HG03432 (cell line): ENCODE results near the gene ZNF423.

Experiments
- ATAC-seq: cut with Tn5 transposase; IDR thresholded peaks from one replicate; pipeline ENCODE4 v1.9.1; 2021; ENCODE audit warnings: mild to moderate bottlenecking, moderate library complexity; ENCODE audit not compliant: unreplicated experiment

Gene ZNF423

DNA sequence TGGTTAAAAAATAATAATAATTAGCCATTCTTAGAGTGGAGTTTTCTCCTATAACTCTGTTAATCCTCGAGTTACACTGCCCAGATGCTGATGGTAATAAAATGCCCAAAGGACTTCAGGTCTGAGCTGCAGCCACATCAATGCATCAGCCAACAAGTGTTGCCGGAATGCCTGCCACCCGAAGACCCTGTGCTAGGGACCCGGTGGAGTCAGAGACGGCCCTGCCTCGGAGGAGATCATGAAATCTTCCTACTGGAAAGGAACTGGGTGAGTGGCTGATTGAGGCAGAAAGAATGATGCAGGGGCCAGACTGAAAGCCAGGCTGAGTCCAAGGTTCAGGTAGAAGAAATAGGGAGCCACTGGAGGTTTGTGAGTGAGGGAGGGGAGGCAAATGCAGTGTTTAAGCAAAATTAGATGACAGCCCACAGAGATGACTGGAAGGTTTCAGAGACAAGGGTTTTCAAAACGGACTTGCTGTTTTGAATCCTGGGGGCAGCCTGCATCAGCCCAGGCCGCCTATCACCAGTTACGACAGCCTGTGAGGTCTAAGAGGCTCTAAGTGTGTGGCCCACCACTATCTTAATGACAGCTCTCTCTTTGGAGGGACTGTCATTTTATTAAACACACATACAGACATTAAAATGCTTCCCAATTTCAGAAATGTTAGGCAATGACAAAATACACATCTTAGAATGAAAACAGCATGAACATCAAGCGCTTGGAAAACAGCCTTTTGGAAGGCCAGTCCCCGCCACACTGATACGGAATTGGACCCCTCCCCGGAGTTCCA, 100.0 kb downstream of the ZNF423 start:
- no peak for ATAC-seq

DNA sequence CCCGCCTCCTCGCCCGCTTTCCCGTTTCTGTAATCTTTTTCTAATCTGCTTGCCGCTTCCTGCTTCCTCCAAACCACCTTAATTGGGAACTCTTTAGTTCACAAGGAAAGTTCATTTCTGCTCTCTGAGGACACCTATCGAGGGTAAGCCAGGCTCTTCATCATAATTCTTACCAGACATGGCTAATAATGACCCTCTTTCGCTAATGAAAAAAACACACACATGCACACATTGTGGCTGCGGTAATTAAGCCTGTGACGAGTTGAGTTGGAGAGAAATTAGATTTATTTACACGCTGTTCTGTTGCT, 100.6 kb downstream of the ZNF423 start:
- ATAC-seq: no peak

DNA sequence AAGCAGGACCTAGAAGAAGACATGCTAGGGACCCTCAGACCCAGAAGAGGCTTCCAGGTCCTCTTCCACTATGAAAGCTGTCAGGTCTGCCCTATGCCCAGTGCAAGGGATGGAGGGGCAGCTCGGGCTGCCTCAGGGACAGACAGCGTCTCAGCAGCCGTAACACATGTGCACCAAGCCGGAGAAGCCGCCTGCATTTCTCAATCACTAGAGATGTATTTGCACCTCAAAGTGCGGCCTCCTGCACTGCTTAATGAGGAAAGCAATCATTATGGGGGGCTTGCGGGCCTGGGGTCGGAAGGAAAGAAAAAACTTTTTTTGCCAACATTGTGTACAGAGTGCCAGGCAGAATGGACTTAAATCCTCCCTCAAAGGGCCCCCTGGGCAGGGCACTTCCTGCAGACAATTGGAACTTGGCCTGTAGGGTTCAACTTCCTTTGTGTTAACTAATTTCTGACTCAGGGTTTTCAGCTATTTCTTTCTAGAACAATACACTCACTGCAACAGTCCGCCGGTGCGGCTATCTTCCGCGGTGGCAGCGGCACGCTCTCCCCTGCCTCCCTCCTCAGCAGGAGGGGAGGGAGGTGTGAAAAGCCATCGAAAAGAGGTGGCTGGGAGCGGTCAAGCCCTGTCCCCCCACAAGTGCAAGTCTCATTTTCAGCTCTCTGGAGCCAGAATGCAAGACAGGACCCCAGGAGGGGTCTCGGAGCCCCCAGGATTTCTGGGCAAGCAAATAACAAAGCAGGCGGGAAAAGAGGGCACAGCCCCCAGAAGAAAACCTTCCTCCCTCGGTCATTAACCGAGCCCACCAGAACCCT, 101.2 kb downstream of the ZNF423 start:
- no peak for ATAC-seq

DNA sequence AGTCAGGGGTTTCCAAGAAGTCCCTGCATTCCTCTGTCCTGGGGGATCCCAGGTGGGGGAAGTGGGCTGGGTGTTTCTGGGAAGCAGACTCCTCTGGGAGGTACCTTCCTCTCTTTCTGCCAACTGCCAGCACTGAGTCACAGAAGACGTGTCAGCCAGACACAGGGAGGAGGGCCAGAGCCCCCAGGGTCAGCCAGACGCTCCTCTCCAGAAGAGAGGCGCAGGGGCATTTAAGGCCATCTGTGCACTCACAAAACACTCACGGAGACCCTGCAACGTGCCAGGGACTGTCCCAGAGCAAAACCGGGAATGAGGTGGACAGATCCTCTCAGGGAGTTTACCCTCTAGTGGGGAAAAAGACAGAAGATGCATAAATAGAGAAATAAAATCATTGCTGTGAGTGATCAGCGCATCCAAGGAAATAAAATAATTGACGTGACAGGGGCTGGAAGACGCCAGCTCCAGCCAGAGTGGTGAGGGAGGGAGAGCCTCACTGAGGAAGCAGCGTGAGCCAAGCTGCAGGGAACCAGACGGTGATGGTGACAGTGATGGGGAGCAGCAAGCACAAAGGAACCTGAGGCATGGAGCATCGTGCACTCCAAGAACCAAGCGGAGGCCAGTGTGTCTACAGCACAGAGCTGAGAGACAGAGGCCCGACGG, 105.4 kb downstream of the ZNF423 start:
- no peak for ATAC-seq

GRCh38 chr16:49749816-49750215, 106.1 kb downstream of the ZNF423 start:
- ATAC-seq: no peak

DNA sequence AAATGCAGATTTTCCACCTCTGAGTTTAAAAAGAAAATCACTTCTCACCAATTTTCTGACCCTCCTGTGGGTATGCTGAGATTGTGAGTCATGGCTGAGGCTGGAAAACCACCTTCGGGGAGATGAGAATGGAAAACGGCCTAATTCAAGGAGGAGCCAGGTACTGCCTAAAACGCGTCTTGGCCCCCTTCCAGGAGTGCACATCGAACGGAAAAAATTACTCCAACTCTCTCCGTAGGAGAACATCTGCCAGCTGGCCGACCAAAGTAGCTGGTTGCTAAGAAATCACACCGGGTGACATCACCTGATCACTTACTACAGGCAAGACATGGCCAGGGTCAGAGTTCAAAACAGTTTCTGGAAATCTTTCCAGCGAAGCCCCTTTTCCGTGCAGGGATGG, 107.6 kb downstream of the ZNF423 start:
- no peak for ATAC-seq

GRCh38 chr16:49747654-49748053, 108.3 kb downstream of the ZNF423 start:
- ATAC-seq: no peak

- ATAC-seq: no peak
Measured at GRCh38 chr16:49746545-49746944, 109.4 kb downstream of the ZNF423 start.

GRCh38 chr16:49745311-49745747, 110.6 kb downstream of the ZNF423 start:
- no peak for ATAC-seq

- no peak for ATAC-seq
Measured at GRCh38 chr16:49744244-49745220, 111.4 kb downstream of the ZNF423 start.

DNA sequence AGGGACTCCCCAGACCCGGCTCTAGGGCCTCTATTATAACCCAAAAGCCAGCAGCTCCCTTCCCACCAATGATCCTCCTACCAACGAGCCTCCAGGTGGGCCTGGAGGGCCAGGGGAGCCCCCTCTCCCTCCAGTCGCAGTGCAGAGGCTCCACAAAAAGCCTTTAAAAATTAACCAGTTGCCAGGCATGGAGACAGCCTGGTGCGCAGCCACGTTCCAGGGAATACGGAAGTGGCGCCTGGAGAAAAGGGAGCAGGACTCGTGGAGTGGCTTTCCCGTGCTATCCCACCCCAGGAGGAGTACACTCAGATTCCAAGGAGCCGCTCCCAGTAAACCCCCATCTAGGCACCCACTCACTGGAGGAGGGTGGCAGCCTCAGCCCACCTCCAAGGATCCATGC, 112.3 kb downstream of the ZNF423 start:
- ATAC-seq: no peak

DNA sequence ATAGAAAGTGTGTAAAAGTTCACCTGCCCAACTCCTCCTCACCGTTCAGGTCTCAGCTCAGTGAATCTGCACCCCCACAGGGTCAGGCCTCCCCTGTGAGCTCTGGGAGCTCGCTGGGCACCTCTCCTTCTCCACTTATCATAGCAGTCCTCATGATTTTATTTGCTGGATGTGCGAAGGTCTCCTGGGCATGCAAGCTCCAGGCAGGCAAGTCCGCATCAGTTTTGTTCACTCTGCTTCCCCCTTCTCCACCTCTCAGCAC, 112.8 kb downstream of the ZNF423 start:
- no peak for ATAC-seq

DNA sequence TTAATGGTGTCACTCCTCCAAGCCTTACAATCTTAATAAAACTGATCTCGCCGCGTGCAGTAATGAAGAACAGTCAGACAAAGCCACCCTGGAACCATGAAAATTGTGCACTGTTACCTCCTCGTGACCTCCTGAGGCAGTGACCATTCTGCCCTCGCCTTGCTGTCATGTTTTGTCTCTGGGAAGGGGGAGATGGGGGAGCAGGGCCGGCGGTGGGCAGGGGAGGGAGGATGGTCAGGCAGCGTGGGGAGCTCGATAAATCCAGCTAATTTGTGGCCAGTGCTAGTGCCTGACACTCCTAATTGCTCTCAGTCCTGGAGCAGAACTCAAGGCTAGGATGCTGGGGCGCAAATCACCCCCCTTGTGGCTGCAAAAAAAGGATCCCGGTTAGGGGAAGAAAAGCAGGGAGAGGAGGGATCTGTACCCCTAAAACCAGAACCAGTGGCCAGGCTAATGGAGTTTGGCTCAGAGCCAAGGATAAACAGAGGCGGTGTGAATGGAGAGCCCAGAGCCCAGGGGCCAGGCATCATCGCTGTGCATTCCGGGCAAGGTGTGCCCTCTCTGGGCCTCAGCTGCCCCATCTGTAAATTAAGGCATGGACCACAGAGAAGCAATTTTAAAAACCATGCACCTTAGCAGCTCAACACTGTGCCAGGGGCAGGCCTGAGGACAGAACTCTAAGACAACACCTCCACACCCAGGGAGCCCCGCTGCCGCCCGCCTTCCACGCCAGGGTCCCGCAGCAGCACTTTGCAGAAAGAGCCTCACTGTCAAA, 113.3 kb downstream of the ZNF423 start:
- no peak for ATAC-seq

DNA sequence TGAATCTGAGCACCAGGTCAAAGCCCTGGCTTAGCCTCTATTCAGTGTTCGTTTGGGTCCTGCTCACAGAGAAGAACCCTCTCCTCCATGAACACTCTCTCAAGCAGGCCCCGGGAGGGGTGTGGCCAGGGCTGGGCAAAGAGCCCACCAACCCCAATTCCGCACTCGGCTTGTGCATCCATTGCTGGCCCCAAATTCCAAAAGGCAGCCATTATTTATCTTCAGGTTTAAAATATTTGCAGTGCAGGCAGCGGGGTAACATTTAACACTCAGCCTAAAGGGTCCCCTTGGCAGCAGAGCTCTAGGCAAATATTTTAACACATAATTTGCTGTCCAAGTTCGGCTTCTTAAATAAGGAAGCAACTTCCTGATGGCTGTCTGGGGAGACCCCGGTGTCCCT, 115.7 kb downstream of the ZNF423 start:
- ATAC-seq: no peak

GRCh38 chr16:49739381-49739780, 116.5 kb downstream of the ZNF423 start:
- ATAC-seq: no peak

DNA sequence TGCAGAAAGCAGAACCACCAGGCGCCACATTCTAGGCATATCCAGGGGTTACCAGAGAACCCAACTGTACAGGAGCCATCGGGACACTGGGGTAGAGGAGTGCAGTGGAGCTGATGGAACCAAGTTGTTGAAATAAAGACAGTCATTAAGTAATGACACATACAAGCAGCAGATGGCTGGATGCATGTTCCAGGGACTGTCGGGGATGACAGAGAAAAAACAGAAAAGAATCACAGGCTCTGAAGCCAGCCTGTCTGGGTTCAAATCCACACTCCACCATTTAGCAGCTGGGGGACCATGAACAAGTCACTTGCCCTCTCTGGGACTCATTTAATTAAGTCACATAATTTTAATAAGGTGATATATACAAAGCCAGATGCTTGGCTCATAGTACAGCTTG, 117.1 kb downstream of the ZNF423 start:
- ATAC-seq: no peak

DNA sequence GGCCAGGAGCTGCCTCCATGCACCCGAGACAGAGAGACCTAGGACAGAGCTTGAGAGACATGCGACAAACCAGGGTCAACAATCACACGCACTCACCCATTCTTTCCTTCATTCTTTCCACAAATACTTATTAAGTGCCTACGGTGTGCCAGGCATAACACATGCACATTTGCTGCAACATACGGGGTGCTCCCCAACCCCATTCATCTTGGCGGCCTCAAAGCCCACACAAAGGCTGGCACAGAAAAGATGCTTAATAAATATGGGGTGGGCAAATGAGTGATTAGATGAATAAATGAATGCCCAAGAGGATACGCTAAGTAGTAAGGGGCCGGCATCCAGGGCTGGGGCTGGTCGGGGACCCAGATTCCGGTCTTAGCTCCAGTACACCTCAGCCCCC, 117.9 kb downstream of the ZNF423 start:
- no peak for ATAC-seq

- ATAC-seq: no peak
Measured at GRCh38 chr16:49737541-49737940, 118.4 kb downstream of the ZNF423 start.

- no peak for ATAC-seq
Measured at GRCh38 chr16:49734331-49734730, 121.6 kb downstream of the ZNF423 start.

DNA sequence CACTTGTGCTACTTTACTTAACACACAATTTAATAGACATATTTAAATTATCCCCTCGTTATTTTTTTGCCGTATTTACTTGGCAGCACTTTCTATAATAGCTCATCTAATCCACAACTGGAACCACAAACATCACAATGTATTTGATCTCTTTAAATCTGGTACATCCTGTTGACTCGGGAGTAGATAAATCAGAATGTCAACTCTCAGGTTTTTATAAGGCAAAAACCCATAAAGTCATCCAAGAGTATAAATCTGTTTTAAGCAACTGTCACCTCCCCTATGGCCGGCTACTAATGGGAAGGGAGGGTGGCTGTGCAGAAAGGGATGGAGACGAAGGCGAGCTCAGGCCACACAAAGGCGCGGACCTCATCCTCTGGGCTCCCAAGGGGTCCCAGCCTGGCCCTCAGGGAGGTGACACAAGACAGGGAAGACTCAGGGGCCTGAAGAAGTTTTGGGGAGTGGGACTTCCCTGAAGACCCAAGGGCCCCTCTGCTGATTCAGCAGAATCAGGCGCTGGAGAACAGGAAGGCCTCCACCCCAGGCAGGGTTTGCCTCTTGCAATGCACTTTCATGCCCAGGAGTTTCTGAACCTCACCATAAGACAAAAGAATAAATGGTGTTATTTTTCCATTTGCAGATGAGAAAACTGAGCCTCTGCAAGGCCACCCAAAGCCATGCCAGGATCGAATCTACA, 122.5 kb downstream of the ZNF423 start:
- no peak for ATAC-seq
